AG08395 (cell line): ENCODE data around the gene NXPE1.

ENCODE experiments used
- DNase-seq: peaks from one replicate; pipeline ENCODE4 v3.0.0; 2012; ENCODE audit warnings: mixed read lengths, low spot score

Gene NXPE1

GRCh38 chr11:114562166-114562916 lies 2.7 kb upstream of the NXPE1 start:
- no peak for DNase-seq

- no peak for DNase-seq
Measured at GRCh38 chr11:114556135-114556534, 3.5 kb downstream of the NXPE1 start.

- DNase-seq: no peak
Measured at GRCh38 chr11:114553642-114554041, 6.0 kb downstream of the NXPE1 start.

- DNase-seq: no peak
Measured at GRCh38 chr11:114551060-114551459, 8.6 kb downstream of the NXPE1 start.

GRCh38 chr11:114525682-114526081 lies 34.0 kb downstream of the NXPE1 start:
- no peak for DNase-seq

GRCh38 chr11:114524122-114524521 lies 35.6 kb downstream of the NXPE1 start:
- DNase-seq: no peak

- DNase-seq: no peak
Measured at GRCh38 chr11:114522818-114523217, 36.9 kb downstream of the NXPE1 start.

GRCh38 chr11:114511538-114511937 lies 48.1 kb downstream of the NXPE1 start:
- no peak for DNase-seq

GRCh38 chr11:114511079-114511478 lies 48.6 kb downstream of the NXPE1 start:
- DNase-seq: no peak

GRCh38 chr11:114501901-114502300 lies 57.8 kb downstream of the NXPE1 start:
- DNase-seq: peak; percentile 18

- no peak for DNase-seq
Measured at GRCh38 chr11:114499756-114500155, 59.9 kb downstream of the NXPE1 start.

GRCh38 chr11:114496915-114497314 lies 62.8 kb downstream of the NXPE1 start:
- no peak for DNase-seq

GRCh38 chr11:114483929-114484328 lies 75.8 kb downstream of the NXPE1 start:
- no peak for DNase-seq

- DNase-seq: no peak
Measured at GRCh38 chr11:114482114-114482513, 77.6 kb downstream of the NXPE1 start.

- DNase-seq: no peak
Measured at GRCh38 chr11:114479331-114479730, 80.3 kb downstream of the NXPE1 start.

- no peak for DNase-seq
Measured at GRCh38 chr11:114478768-114479167, 80.9 kb downstream of the NXPE1 start.

- no peak for DNase-seq
Measured at GRCh38 chr11:114478001-114478410, 81.7 kb downstream of the NXPE1 start.

GRCh38 chr11:114472661-114473060 lies 87.0 kb downstream of the NXPE1 start:
- no peak for DNase-seq
